Endothelial cell of umbilical vein (primary cell): Measurements from ENCODE around the gene SLC4A11.

Experiments
- CTCF ChIP-seq, 2 donors: IDR thresholded peaks; 1 replicate in 1 of 2; 2 replicates in 1 of 2; pipeline ENCODE4 v1.5.1; 2011; ENCODE audit warnings: low read length in 2 of 2, mild to moderate bottlenecking in 2 of 2, moderate library complexity in 2 of 2, control low read depth in 1 of 2, inconsistent platforms in 1 of 2, low read depth in 1 of 2; ENCODE audit not compliant: insufficient read depth in 1 of 2; ENCODE audit errors: extremely low read depth in 1 of 2
- EZH2 ChIP-seq: IDR thresholded peaks from 2 replicates; pipeline ENCODE4 v1.6.1; 2012; ENCODE audit warnings: borderline replicate concordance, low read depth, mild to moderate bottlenecking, moderate library complexity, low read length, inconsistent platforms; ENCODE audit not compliant: severe bottlenecking
- JUN ChIP-seq: IDR thresholded peaks from 2 replicates; pipeline ENCODE4 v1.6.1; 2011; ENCODE audit warnings: borderline replicate concordance, low read depth; ENCODE audit not compliant: insufficient read length, insufficient read depth
- MAX ChIP-seq: IDR thresholded peaks from 2 replicates; pipeline ENCODE4 v1.6.1; 2011; ENCODE audit not compliant: insufficient read depth, insufficient read length
- POLR2AphosphoS5 ChIP-seq: IDR thresholded peaks from 2 replicates; pipeline ENCODE4 v1.6.1; 2012; ENCODE audit warnings: low read depth, mild to moderate bottlenecking, control low read depth, low read length, moderate library complexity; ENCODE audit not compliant: insufficient read depth

- TF ChIP-seq CTCF (IDR thresholded peaks at IDR 0.05; ENCODE audit: extremely low read depth in 1 of 2, insufficient read depth in 1 of 2, low read depth in 1 of 2, low read length in 2 of 2) (no peak), POLR2AphosphoS5 (no peak), EZH2 (no peak), MAX (no peak), JUN (no peak)
These were observed 37.1 kb upstream of the SLC4A11 start for GRCh38 chr20:3275966-3276679.
